Neural cell (in vitro differentiated cells): ENCODE results near the gene BPTF.

Source experiments
- EP300 ChIP-seq: fragments of 450-650 bp; conservative IDR thresholded peaks from 2 replicates; pipeline ENCODE4 v1.6.1; 2014; ENCODE audit warnings: antibody characterized with exemption, mild to moderate bottlenecking, moderate library complexity; ENCODE audit not compliant: poor library complexity, severe bottlenecking
- TF ChIP-seq, protein P1 (sequence below): fragments of 450-650 bp; IDR thresholded peaks from 2 replicates; pipeline ENCODE4 v1.5.1; 2014; ENCODE audit warnings: antibody characterized with exemption, mild to moderate bottlenecking, moderate library complexity; ENCODE audit not compliant: poor library complexity, severe bottlenecking

DNA sequence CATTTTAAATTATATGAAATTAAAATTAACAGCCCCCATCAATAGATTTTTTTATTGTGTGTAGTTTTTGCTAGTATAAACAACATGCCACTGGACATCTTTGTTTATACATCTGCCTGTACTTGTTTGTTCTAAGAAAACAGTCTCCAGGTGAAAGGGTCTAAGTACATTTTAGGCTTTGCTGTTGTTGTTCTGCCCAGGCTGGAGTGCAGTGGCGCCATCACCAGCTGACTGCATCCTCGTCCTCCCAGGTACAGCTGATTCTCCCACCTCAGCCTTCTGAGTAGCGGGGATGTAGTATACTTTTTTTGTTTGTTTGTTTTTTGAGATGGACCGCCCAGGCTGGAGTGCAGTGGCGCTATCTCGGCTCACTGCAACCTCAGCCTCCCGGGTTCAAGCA, 145.5 kb downstream of the BPTF start:
- no peak for TF ChIP-seq EP300
- TF ChIP-seq, protein P1, sequence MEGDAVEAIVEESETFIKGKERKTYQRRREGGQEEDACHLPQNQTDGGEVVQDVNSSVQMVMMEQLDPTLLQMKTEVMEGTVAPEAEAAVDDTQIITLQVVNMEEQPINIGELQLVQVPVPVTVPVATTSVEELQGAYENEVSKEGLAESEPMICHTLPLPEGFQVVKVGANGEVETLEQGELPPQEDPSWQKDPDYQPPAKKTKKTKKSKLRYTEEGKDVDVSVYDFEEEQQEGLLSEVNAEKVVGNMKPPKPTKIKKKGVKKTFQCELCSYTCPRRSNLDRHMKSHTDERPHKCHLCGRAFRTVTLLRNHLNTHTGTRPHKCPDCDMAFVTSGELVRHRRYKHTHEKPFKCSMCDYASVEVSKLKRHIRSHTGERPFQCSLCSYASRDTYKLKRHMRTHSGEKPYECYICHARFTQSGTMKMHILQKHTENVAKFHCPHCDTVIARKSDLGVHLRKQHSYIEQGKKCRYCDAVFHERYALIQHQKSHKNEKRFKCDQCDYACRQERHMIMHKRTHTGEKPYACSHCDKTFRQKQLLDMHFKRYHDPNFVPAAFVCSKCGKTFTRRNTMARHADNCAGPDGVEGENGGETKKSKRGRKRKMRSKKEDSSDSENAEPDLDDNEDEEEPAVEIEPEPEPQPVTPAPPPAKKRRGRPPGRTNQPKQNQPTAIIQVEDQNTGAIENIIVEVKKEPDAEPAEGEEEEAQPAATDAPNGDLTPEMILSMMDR, result no peak
